Skin of body (tissue), 2 donors: ENCODE data around the gene LEMD2. TPM values are rescaled to one million over a fixed set of nuclear protein-coding genes. Genes with fewer than 3 reads are reported as not detected.
A peak's percentile ranks its signal among the peaks of the same experiment; 100 is the strongest.
"Not testable (repeated sequence)": the region's sequence is repeated elsewhere in the genome, so short reads cannot be mapped to it uniquely, and the experiment has no call there.

Experiments used
- DNase-seq: peaks from one replicate; lab custom pipeline; 2025; lab: John Stamatoyannopoulos, UW
- total RNA-seq: library from RNA; depleted of rRNA; stranded (reverse); fragments of >200 nt; gene quantifications from one replicate; pipeline ENCODE4 v1.2.3, GENCODE V29; 2014

Gene LEMD2
- total RNA-seq: 39.2 TPM

- DNase-seq: peak; percentile 87
Measured at GRCh38 chr6:33788694-33789549, at the start of gene LEMD2. Gene LEMD2, minus strand, starts transcription at chr6:33789130. Its CDS starts 14 bp downstream, at chr6:33789116.

GRCh38 chr6:33837971-33838665 is 49.2 kb upstream of the LEMD2 start:
- no peak for DNase-seq

GRCh38 chr6:33836806-33837469 is 48.0 kb upstream of the LEMD2 start:
- no peak for DNase-seq

- DNase-seq: no peak
Measured at GRCh38 chr6:33834401-33835392, 45.8 kb upstream of the LEMD2 start.

GRCh38 chr6:33833599-33833998 is 44.7 kb upstream of the LEMD2 start:
- no peak for DNase-seq

- not testable (repeated sequence) for DNase-seq
Measured at GRCh38 chr6:33832831-33833230, 43.9 kb upstream of the LEMD2 start.

- DNase-seq: not testable (repeated sequence)
Measured at GRCh38 chr6:33831725-33832124, 42.8 kb upstream of the LEMD2 start.

- DNase-seq: no peak
Measured at GRCh38 chr6:33830635-33831240, 41.8 kb upstream of the LEMD2 start.

GRCh38 chr6:33828764-33829731 is 40.1 kb upstream of the LEMD2 start:
- no peak for DNase-seq

GRCh38 chr6:33828452-33828763 is 39.5 kb upstream of the LEMD2 start:
- DNase-seq: no peak

- no peak for DNase-seq
Measured at GRCh38 chr6:33827546-33828451, 38.9 kb upstream of the LEMD2 start.

GRCh38 chr6:33826537-33826936 is 37.6 kb upstream of the LEMD2 start:
- no peak for DNase-seq

- DNase-seq: no peak
Measured at GRCh38 chr6:33824461-33825154, 35.7 kb upstream of the LEMD2 start.

- DNase-seq: no peak
Measured at GRCh38 chr6:33823806-33824205, 34.9 kb upstream of the LEMD2 start.

- no peak for DNase-seq
Measured at GRCh38 chr6:33822575-33823395, 33.9 kb upstream of the LEMD2 start.

GRCh38 chr6:33820784-33821520 is 32.0 kb upstream of the LEMD2 start:
- DNase-seq: no peak
